ENCODE data around the gene PLCL2.

The PLCL2 gene

GRCh38 chr3:17055374-17056276 lies 170.9 kb downstream of the PLCL2 start:
- TF ChIP-seq CTCF (IDR thresholded peaks at IDR 0.05) (no peak), ZFX (IDR thresholded peaks at IDR 0.05; ENCODE audit: borderline replicate concordance) (no peak)
- no peak overlapping the region for H3K27ac ChIP-seq

GRCh38 chr3:17057321-17057720 lies 172.6 kb downstream of the PLCL2 start:
- TF ChIP-seq CTCF (IDR thresholded peaks at IDR 0.05) (no peak), ZFX (IDR thresholded peaks at IDR 0.05; ENCODE audit: borderline replicate concordance) (no peak)
- H3K27ac ChIP-seq, result no peak overlapping the region

GRCh38 chr3:17059989-17060550 lies 175.3 kb downstream of the PLCL2 start:
- TF ChIP-seq CTCF (IDR thresholded peaks at IDR 0.05) (no peak), ZFX (IDR thresholded peaks at IDR 0.05; ENCODE audit: borderline replicate concordance) (no peak)
- H3K27ac ChIP-seq, result no peak overlapping the region

- H3K27ac ChIP-seq, result no peak overlapping the region
- TF ChIP-seq ZFX (IDR thresholded peaks at IDR 0.05; ENCODE audit: borderline replicate concordance) (no peak), CTCF (IDR thresholded peaks at IDR 0.05) (no peak)
Observed at GRCh38 chr3:17061005-17061404, 176.2 kb downstream of the PLCL2 start.

- TF ChIP-seq ZFX (IDR thresholded peaks at IDR 0.05; ENCODE audit: borderline replicate concordance), result no peak
- TF ChIP-seq CTCF (IDR thresholded peaks at IDR 0.05), result no peak
- H3K27ac ChIP-seq, result no peak overlapping the region
Observed at GRCh38 chr3:17062736-17063135, 178.0 kb downstream of the PLCL2 start.

GRCh38 chr3:17063596-17063995 lies 178.8 kb downstream of the PLCL2 start:
- H3K27ac ChIP-seq, result no peak overlapping the region
- TF ChIP-seq ZFX (IDR thresholded peaks at IDR 0.05; ENCODE audit: borderline replicate concordance) (no peak), CTCF (IDR thresholded peaks at IDR 0.05) (no peak)

- no peak for TF ChIP-seq ZFX (IDR thresholded peaks at IDR 0.05; ENCODE audit: borderline replicate concordance)
- no peak for TF ChIP-seq CTCF (IDR thresholded peaks at IDR 0.05)
Observed at GRCh38 chr3:17065315-17065714, 180.6 kb downstream of the PLCL2 start.

More at GRCh38 chr3:17065315-17065714, 180.6 kb downstream of the PLCL2 start:
- no peak overlapping the region for H3K27ac ChIP-seq
